OCI-LY7 (cell line): ENCODE measurements around the gene NOP10.

Source experiments
- CTCF ChIP-seq: fragments of 200-600 bp; sonication (generic); conservative IDR thresholded peaks from 2 replicates; pipeline ENCODE4 v1.5.1; 2014; ENCODE audit warnings: mild to moderate bottlenecking, antibody characterized with exemption, low read length, moderate library complexity, mixed read lengths
- EZH2phosphoT487 ChIP-seq: fragments of 200-600 bp; sonication (generic); IDR thresholded peaks from 2 replicates; pipeline ENCODE4 v1.6.1; 2018; ENCODE audit warnings: low read depth, borderline replicate concordance, mild to moderate bottlenecking, mixed run types, antibody characterized with exemption, low read length, moderate library complexity, mixed read lengths

- TF ChIP-seq CTCF (no peak), EZH2phosphoT487 (no peak)
These were observed 23.5 kb upstream of the NOP10 start for GRCh38 chr15:34366271-34367065.
